ENCODE measurements around the gene GMIP.

GMIP gene

DNA sequence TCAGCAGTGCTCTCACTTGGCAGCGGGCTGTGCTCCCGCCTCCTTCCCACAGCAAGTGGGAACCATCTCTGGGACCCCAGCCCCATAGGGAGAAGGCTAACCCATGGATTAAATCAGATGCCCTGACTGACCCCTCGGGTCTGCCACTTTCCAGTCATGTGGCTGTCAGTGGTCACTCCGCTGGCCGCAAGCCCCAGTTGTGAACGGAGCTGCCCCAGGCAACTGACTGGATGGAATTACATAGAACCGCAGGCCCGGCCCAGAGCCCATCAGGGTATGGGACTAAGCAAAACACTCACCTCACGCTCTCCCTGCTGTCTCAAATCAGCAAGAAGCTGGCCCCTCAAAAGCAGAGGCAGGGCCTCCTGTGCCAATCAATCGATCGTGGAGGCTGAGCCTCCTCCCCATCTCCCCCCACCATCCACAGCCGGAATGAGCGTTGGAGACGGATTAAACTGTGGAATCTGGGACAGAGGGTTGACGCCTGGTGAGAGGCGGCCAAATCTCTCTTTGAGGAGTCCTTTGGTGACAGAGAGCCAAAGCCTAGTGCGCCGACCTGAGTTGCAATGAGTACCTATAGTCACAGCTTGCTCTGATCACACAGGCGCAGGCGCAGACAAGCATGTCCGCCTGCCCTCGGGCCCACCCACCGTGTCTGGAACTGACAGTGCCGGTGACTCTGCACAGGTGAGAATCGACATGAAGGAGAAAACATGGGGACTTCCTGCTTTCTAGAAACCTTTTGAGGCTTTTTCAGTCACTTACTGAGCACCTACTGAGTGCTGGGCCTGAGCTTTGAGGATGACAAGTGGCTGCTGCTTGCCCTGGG, 63.7 kb downstream of the GMIP start:
- in situ Hi-C loops (cut with MboI; ENCODE audit: low sequenced_read_pairs): no loop called here

Data from hTERT RPE-1 (cell line).